KMS-11 (cell line): ENCODE data around the gene CHAF1A.

Experiments used
- H2AFZ ChIP-seq: fragments of 200-600 bp; sonication (generic); 2 replicates; pipeline ENCODE4 v1.6.1; 2016; ENCODE audit warnings: antibody characterized with exemption, mixed run types, low read depth
- H3K27ac ChIP-seq: fragments of 200-600 bp; sonication (generic); 2 replicates; pipeline ENCODE4 v1.6.1; 2016; ENCODE audit warnings: mild to moderate bottlenecking, mixed run types
- H3K27me3 ChIP-seq: fragments of 200-600 bp; sonication (generic); 2 replicates; pipeline ENCODE4 v1.6.1; 2017; ENCODE audit warnings: mild to moderate bottlenecking, low read depth, mixed run types, moderate library complexity; ENCODE audit not compliant: insufficient read depth
- H3K36me3 ChIP-seq: fragments of 200-600 bp; sonication (generic); 2 replicates; pipeline ENCODE4 v1.6.1; 2017; ENCODE audit warnings: mild to moderate bottlenecking, mixed run types; ENCODE audit not compliant: insufficient read depth
- H3K4me1 ChIP-seq: fragments of 200-600 bp; sonication (generic); 2 replicates; pipeline ENCODE4 v1.6.1; 2016; ENCODE audit warnings: mild to moderate bottlenecking, low read depth, mixed run types; ENCODE audit not compliant: poor library complexity, severe bottlenecking
- H3K4me2 ChIP-seq: fragments of 200-600 bp; sonication (generic); 2 replicates; pipeline ENCODE4 v1.7.0; 2016; ENCODE audit warnings: mild to moderate bottlenecking, mixed run types
- H3K4me3 ChIP-seq: fragments of 200-600 bp; sonication (generic); IDR thresholded peaks from 2 replicates; pipeline ENCODE4 v1.6.1; 2017; ENCODE audit warnings: low read depth, low read length, mixed read lengths; ENCODE audit not compliant: insufficient read depth
- H3K79me2 ChIP-seq: fragments of 200-600 bp; sonication (generic); 2 replicates; pipeline ENCODE4 v1.6.1; 2016; ENCODE audit warnings: low read depth, mixed run types; ENCODE audit not compliant: insufficient read depth
- H3K9ac ChIP-seq: fragments of 200-600 bp; sonication (generic); 2 replicates; pipeline ENCODE4 v1.6.1; 2016; ENCODE audit warnings: mild to moderate bottlenecking, mixed run types
- H4K20me1 ChIP-seq: fragments of 200-600 bp; sonication (generic); 2 replicates; pipeline ENCODE4 v1.6.1; 2016; ENCODE audit warnings: mild to moderate bottlenecking, mixed run types; ENCODE audit not compliant: insufficient read depth
- CTCF ChIP-seq: fragments of 200-600 bp; sonication (generic); conservative IDR thresholded peaks from 2 replicates; pipeline ENCODE4 v1.6.1; 2017; ENCODE audit warnings: low read depth, mild to moderate bottlenecking, antibody characterized with exemption, low read length, moderate library complexity, mixed read lengths

The CHAF1A gene

DNA sequence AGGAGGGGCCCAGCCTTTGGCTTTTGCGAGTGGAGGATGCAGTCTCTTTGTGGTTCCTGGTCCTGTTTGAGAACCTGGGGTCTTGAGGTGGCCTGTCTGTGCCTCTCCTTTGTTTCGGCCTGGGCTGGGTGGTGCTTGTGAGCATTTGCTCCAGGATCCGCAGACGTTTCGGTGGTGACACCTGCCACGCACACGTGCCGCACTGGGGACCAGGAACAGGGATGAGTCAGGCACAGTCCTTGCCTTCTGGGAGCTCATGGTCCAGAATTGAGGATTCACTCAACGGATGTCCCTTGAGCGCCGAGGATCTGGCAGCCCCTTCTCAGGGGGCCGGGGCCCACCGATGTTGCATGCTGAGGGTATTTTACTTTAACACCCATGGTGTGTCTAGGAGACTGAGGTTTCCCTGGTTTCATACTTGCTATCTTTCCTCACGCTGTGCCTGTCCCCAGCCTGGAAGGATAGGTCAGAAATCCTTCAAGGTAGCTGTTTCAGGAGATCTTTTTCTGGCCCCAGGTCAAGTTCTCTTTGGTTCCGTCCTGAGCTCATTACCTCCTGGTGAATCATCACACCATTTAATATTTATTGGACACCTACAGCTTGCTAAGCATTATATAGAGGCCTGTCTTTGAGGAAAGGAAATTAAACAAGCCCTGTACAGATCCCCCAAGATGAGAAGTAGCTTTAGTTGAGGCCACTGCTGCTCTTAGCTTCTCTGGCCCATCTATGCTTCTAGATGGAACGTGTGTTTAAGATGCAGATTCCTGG is 74.8 kb downstream of the CHAF1A start:
- Histone ChIP-seq H3K36me3 (no peaks in the 10 kb centered on the region), H3K4me1 (peaks cover 4% of the 10 kb centered on the region), H3K4me2 (no peak overlapping the region), H3K27ac (no peak overlapping the region), H3K4me3 (no peak overlapping the region), H3K79me2 (peaks cover 10% of the 10 kb centered on the region), H4K20me1 (no peaks in the 10 kb centered on the region), H3K9ac (no peak overlapping the region), H2AFZ (no peak overlapping the region), H3K27me3 (no peaks in the 10 kb centered on the region)
- TF ChIP-seq CTCF, result no peak

- Histone ChIP-seq H3K27me3 (no peaks in the 10 kb centered on the region), H4K20me1 (no peaks in the 10 kb centered on the region), H3K27ac (no peak overlapping the region), H3K9ac (no peak overlapping the region), H3K36me3 (no peaks in the 10 kb centered on the region), H3K79me2 (no peaks in the 10 kb centered on the region), H3K4me1 (no peaks in the 10 kb centered on the region), H3K4me3 (no peak overlapping the region), H3K4me2 (no peak overlapping the region), H2AFZ (no peak overlapping the region)
- TF ChIP-seq CTCF, result no peak
Observed at GRCh38 chr19:4482721-4483364, 80.4 kb downstream of the CHAF1A start.

GRCh38 chr19:4483385-4483784 is 80.9 kb downstream of the CHAF1A start:
- Histone ChIP-seq H3K27me3 (no peaks in the 10 kb centered on the region), H3K79me2 (no peaks in the 10 kb centered on the region), H4K20me1 (no peaks in the 10 kb centered on the region), H3K36me3 (no peaks in the 10 kb centered on the region), H3K4me2 (no peak overlapping the region), H3K4me1 (no peaks in the 10 kb centered on the region), H3K9ac (no peak overlapping the region), H2AFZ (no peak overlapping the region), H3K4me3 (no peak overlapping the region), H3K27ac (no peak overlapping the region)
- no peak for TF ChIP-seq CTCF

DNA sequence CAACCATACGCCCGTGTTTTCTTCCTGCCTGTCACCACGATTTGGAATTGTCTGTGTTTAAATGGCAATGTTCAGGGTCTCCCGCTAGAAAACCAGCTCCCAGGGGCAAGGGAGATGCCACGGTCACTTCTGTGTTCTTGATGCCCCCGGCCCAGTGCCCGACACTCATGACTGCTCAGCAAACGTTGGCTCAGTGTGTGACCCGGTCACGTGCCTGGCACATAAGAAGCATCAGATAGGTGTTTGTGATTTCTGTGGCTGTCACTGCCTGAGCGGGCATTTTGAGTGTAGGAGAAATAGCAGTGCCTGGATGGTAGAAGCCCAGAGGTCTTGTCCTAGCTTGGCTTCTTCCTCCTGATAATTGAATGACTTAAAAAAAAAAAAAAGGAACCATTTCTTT is 85.1 kb downstream of the CHAF1A start:
- TF ChIP-seq CTCF, result no peak
- H3K79me2 ChIP-seq, result no peaks in the 10 kb centered on the region
- no peaks in the 10 kb centered on the region for H3K36me3 ChIP-seq
- H3K27me3 ChIP-seq, result no peaks in the 10 kb centered on the region
- no peaks in the 10 kb centered on the region for H3K4me1 ChIP-seq
- H3K27ac ChIP-seq, result no peak overlapping the region
- no peak overlapping the region for H3K4me2 ChIP-seq
- no peak overlapping the region for H3K9ac ChIP-seq
- H2AFZ ChIP-seq, result no peak overlapping the region
- no peak overlapping the region for H3K4me3 ChIP-seq
- no peaks in the 10 kb centered on the region for H4K20me1 ChIP-seq
